DMS79 treated with DMSO at 0.1 percent for 48 hours (cell line): ENCODE data around the gene KANSL3.
A peak's percentile ranks its signal among the peaks of the same experiment; 100 is the strongest.
"Not testable (repeated sequence)": the region's sequence is repeated elsewhere in the genome, so short reads cannot be mapped to it uniquely, and the experiment has no call there.

Experiments used
- DNase-seq: peaks from one replicate; lab custom pipeline; 2025; lab: John Stamatoyannopoulos, UW

The KANSL3 gene

GRCh38 chr2:96654791-96655190 lies 16.7 kb upstream of the KANSL3 start:
- DNase-seq: not testable (repeated sequence)

DNA sequence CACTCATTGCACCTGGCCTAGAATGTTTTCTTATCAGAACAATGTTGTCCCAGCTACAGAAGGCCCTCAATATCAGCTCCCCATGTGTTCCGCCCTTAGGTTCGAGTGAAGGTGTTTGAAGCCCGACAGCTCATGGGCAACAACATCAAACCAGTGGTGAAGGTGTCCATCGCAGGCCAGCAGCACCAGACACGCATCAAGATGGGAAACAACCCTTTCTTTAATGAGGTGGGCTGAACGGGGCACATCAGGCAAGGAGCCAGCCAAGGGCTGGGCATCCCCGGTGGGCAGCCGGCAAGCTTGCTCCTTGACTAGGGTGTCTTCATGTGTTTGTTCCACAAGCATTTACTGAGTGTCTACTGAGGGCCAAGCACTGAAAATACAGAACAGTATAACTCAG lies 13.7 kb upstream of the KANSL3 start:
- no peak for DNase-seq

GRCh38 chr2:96649342-96649741 lies 11.2 kb upstream of the KANSL3 start:
- no peak for DNase-seq

DNA sequence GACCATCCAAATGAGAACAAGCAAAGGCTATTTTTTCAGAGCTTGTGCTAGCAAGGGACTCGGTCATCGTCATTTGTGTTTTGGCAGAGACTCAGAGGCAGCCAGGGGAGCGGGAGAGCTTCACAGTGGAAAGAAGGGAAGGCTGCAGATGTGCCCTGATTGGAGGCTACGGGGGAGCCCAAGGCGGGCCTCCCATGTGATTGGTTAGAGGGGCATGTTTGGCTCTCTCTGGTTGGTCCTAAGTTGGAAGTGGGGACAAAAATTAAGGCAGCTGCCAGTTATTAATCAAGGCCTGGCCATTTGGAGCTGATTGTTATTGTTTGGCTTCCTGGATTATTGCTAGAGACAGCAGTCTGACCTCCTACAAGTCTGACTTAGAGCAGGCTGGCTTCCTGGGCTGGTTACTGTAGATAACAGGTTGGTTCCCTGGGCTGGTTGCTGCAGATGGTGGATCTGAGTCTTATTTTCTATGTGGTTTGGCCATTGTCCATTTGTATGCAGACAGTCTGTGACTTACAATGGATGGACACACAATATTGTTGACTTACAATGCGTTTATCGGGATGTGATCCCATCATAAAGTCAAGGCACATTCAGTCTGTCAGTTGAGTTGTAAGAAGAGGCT lies 10.3 kb upstream of the KANSL3 start:
- no peak for DNase-seq

DNA sequence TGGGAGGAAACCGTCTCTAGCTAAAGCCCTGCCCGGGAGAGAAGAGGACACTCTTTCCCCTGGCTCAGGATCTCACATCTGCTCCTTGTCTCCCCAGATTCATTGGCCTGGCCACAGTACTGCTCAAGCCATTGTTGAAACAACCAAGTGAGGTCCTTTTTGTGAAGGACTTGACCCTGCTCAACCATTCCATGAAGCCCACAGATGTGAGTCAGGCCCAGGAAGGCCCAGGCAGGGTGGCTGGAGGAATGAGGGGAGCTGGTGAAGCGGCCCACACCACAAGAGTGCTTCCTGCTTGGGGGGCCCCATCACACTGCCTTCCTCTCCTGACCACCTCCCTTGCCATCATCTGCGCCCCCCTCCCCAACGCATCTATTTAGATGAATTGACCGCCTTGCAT lies 9.6 kb upstream of the KANSL3 start:
- DNase-seq: no peak

- DNase-seq: peak; percentile 19
These were observed 4.7 kb upstream of the KANSL3 start, which contains the start of gene FER1L5 for GRCh38 chr2:96642564-96643360. FER1L5 (plus strand) TSS chr2:96642764; CDS start chr2:96642837, 73 bp downstream.

- peak; percentile 26 for DNase-seq
These were observed 548 bp downstream of the KANSL3 start for GRCh38 chr2:96637385-96638143.

DNA sequence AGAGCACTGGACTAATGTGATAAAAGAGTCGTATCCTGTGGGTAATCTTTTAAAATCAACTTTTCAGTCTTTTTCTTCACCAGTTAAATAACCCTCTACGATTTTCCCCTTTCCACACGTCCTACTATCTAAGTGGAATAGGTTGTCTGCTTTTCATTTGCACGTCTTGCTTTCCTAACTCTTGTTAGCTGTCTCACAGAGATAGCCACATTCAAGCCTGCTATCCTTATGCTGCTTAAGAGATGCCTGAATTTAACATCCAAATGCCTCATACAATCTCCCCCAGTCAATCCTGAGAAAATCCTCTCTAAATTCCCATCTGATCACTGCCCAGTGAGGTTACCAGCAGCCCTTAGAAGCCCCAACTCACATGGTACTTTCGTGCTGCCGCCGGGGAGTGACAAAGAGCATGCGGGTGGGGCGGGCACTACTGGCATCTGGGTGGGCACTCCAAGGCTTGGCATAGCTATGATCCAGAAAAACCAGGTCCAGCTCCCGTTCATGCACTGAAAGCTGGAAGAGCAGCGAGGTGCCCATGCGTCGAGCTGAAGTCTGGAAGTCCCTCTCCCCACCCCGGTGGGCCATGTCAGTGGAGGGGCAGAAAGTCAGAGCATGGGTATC lies 1.5 kb downstream of the KANSL3 start:
- no peak for DNase-seq

DNA sequence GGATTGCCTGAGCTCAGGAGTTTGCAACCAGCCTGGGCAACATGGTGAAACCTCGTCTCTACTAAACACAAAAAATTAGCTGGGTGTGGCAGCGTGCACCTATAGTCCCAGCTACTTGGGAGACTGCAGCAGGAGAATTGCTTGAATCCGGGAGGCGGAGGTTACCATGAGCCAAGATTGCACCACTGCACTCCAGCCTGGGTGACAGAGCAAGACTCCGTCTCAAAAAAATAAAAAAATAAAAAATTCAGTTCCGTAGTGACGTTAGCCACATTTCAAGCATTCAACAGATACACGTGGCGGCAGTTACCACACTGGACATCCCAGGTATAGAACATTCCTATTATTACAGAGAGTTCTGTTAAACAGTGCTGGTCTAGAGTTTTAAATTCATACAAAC lies 4.5 kb downstream of the KANSL3 start:
- DNase-seq: no peak

- no peak for DNase-seq
These were observed 6.2 kb downstream of the KANSL3 start for GRCh38 chr2:96631804-96632435.

GRCh38 chr2:96626553-96626942 lies 11.6 kb downstream of the KANSL3 start:
- no peak for DNase-seq

- DNase-seq: no peak
These were observed 12.2 kb downstream of the KANSL3 start for GRCh38 chr2:96625571-96626552.

- no peak for DNase-seq
These were observed 15.0 kb downstream of the KANSL3 start for GRCh38 chr2:96623116-96623515.

GRCh38 chr2:96622544-96622943 lies 15.6 kb downstream of the KANSL3 start:
- no peak for DNase-seq

GRCh38 chr2:96618596-96619283 lies 19.4 kb downstream of the KANSL3 start:
- DNase-seq: no peak

DNA sequence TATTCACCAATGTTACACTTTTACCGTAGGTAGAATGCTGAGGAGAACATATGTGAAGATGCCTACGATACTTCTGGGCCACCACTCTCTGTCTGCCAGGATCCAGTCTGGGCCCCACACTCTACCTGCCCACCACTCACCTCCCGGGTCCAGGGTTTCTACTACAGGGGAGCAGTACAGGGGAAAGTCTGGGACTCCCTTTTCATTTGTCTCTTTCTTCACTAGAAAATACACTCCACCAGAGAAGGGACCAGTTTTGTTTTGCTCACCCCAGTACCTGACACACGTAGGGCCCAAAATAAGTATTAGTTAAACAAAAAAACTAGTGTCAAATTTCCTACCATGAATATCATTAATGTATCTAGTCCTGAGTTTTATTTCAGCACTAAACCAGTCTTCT lies 21.1 kb downstream of the KANSL3 start:
- DNase-seq: no peak

DNA sequence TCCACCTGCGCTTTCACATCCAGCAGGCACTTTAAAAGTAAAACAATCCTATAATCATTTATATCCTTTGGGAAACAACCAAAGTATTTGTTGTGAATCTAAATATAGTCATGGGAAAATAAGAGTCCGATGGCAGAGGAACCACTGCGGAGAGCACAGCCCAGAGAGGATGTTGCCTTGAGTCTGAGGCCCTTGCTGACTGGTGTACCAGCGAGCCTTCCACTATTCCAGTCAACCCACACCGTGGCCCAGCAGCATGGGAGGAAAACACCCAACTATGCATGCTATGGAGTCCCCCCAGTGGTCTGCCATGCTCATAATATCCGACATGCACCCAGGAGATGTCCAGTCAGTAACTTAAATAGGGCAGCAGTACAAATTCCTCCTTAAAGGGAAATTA lies 21.6 kb downstream of the KANSL3 start:
- DNase-seq: no peak

DNA sequence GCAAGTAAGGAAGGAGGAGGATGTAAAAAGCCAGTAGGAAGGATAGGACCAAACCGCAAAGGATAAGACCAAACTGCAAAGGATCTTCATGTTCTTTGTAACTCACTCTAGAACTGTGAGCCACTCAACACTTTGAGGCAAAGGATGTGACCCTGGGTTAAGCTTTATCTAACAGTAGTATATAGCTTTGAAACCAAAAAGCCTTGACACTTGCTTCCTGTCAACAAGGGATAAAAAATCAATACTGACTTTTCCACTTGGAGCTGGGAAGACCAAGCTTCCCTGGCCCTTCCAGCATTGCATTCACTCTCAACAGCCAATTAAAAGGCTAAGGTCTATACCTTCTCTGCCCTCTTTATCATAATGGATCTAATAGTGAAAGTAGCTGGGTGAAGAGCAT lies 22.0 kb downstream of the KANSL3 start:
- DNase-seq: no peak

- no peak for DNase-seq
These were observed 29.4 kb downstream of the KANSL3 start for GRCh38 chr2:96608469-96609455.
